Upper lobe of left lung (tissue), 4 donors: ENCODE results near the gene INSRR.

ENCODE experiments used
- CTCF ChIP-seq, 6 experiments: fragments of 450-650 bp in 4 of 6; fragments of 200-600 bp in 2 of 6; sonication (generic) in 2 of 6; IDR thresholded peaks; one replicate each; pipeline ENCODE4 v1.5.1; 2016 to 2019; ENCODE audit warnings: antibody characterized with exemption in 6 of 6
- POLR2A ChIP-seq, 4 donors: fragments of 450-650 bp; IDR thresholded peaks; one replicate each; pipeline ENCODE4 v1.5.1; 2016 to 2017; ENCODE audit warnings: antibody characterized with exemption in 4 of 4, mild to moderate bottlenecking in 2 of 4

- TF ChIP-seq CTCF (IDR thresholded peaks at IDR 0.05) (no peak), POLR2A (IDR thresholded peaks at IDR 0.05) (no peak)
Measured at GRCh38 chr1:156808186-156809030, 50.5 kb downstream of the INSRR start.
